ENCODE measurements around the gene ASPDH. TPM values are rescaled to one million over a fixed set of nuclear protein-coding genes. Genes with fewer than 3 reads are reported as not detected.

The ASPDH gene
- not detected in 2 replicates for total RNA-seq

GRCh38 chr19:50513746-50514345 is at the start of gene ASPDH:
Gene ASPDH, minus strand, starts transcription at chr19:50513913. Its CDS starts 90 bp downstream, at chr19:50513823.

GRCh38 chr19:50511069-50511822 is 2.5 kb downstream of the ASPDH start, which contains the start of gene JOSD2:
Gene JOSD2, minus strand, starts transcription at chr19:50511191. Its CDS starts 760 bp downstream, at chr19:50510431.

GRCh38 chr19:50476224-50476906 is 37.3 kb downstream of the ASPDH start, which contains the start of the genes EMC10 and GARIN5A:
Gene EMC10, plus strand, starts transcription at chr19:50476507. Its CDS starts 38 bp downstream, at chr19:50476545.
Gene GARIN5A, minus strand, starts transcription at chr19:50476848. Its CDS starts 460 bp downstream, at chr19:50476388.

Other genes with a start within 250 kb of the ASPDH start
- gene KCNC3, start 184.5 kb downstream of the ASPDH start, total RNA-seq, result under 0.01 and 0.28 TPM in 2 replicates
- gene NAPSA, start 148.3 kb downstream of the ASPDH start, total RNA-seq, result 0.19 and 0.28 TPM in 2 replicates
- gene NR1H2, start 137.5 kb downstream of the ASPDH start, total RNA-seq, result 77.8 and 121 TPM in 2 replicates
- gene POLD1, start 129.6 kb downstream of the ASPDH start, total RNA-seq, result 17.2 and 52.9 TPM in 2 replicates
- gene SPIB, start 95.0 kb downstream of the ASPDH start, total RNA-seq, result not detected in 2 replicates
- not detected in 2 replicates for gene MYBPC2, start 81.0 kb downstream of the ASPDH start, total RNA-seq
- gene EMC10, start 37.4 kb downstream of the ASPDH start, total RNA-seq, result 33.9 and 38.9 TPM in 2 replicates
- gene GARIN5A, start 37.1 kb downstream of the ASPDH start, total RNA-seq, result 0.28 TPM in 1 of 2 replicates, not detected in the other
- 16.6 and 37.2 TPM in 2 replicates for gene JOSD2, start 2.7 kb downstream of the ASPDH start, total RNA-seq
- gene LRRC4B, start 54.5 kb upstream of the ASPDH start, total RNA-seq, result 0.38 and 0.85 TPM in 2 replicates
- gene SYT3, start 126.0 kb upstream of the ASPDH start, total RNA-seq, result under 0.01 and 0.85 TPM in 2 replicates
- gene C19orf81, start 135.5 kb upstream of the ASPDH start, total RNA-seq, result not detected in 2 replicates
- gene SHANK1, start 205.9 kb upstream of the ASPDH start, total RNA-seq, result 2.9 and 7.6 TPM in 2 replicates
- 40.8 and 87.7 TPM in 2 replicates for gene CLEC11A, start 209.5 kb upstream of the ASPDH start, total RNA-seq